ENCODE measurements around the gene SLC15A1. TPM values are rescaled to one million over a fixed set of nuclear protein-coding genes. Genes with fewer than 3 reads are reported as not detected.

Gene SLC15A1
- polyA plus RNA-seq, 1 donor from 2014 or later: not detected

GRCh38 chr13:98785405-98785804 lies 32.9 kb upstream of the SLC15A1 start:
- TF ChIP-seq EP300 (conservative IDR thresholded peaks at IDR 0.05; ENCODE audit: poor library complexity, severe bottlenecking) (no peak), POLR2AphosphoS5 (IDR thresholded peaks at IDR 0.05) (no peak), MXI1 (conservative IDR thresholded peaks at IDR 0.05; ENCODE audit: poor library complexity, severe bottlenecking) (no peak), RAD21 (conservative IDR thresholded peaks at IDR 0.05) (no peak), TAF1 (IDR thresholded peaks at IDR 0.05; ENCODE audit: low read depth) (no peak), SMC3 (conservative IDR thresholded peaks at IDR 0.05; ENCODE audit: poor library complexity) (no peak)
- TF ChIP-seq, protein P1, sequence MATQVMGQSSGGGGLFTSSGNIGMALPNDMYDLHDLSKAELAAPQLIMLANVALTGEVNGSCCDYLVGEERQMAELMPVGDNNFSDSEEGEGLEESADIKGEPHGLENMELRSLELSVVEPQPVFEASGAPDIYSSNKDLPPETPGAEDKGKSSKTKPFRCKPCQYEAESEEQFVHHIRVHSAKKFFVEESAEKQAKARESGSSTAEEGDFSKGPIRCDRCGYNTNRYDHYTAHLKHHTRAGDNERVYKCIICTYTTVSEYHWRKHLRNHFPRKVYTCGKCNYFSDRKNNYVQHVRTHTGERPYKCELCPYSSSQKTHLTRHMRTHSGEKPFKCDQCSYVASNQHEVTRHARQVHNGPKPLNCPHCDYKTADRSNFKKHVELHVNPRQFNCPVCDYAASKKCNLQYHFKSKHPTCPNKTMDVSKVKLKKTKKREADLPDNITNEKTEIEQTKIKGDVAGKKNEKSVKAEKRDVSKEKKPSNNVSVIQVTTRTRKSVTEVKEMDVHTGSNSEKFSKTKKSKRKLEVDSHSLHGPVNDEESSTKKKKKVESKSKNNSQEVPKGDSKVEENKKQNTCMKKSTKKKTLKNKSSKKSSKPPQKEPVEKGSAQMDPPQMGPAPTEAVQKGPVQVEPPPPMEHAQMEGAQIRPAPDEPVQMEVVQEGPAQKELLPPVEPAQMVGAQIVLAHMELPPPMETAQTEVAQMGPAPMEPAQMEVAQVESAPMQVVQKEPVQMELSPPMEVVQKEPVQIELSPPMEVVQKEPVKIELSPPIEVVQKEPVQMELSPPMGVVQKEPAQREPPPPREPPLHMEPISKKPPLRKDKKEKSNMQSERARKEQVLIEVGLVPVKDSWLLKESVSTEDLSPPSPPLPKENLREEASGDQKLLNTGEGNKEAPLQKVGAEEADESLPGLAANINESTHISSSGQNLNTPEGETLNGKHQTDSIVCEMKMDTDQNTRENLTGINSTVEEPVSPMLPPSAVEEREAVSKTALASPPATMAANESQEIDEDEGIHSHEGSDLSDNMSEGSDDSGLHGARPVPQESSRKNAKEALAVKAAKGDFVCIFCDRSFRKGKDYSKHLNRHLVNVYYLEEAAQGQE (IDR thresholded peaks at IDR 0.05; ENCODE audit: borderline replicate concordance): no peak
- no peaks in the 10 kb centered on the region for H3F3A ChIP-seq (ENCODE audit: insufficient read depth, low read length, poor library complexity, severe bottlenecking)
- no peaks in the 10 kb centered on the region for H3K9me2 ChIP-seq (ENCODE audit: insufficient read depth, low read length)
- no peak overlapping the region for H2AFZ ChIP-seq (ENCODE audit: low read depth, low read length)
- no peaks in the 10 kb centered on the region for H3K79me2 ChIP-seq (replicated peaks; ENCODE audit: insufficient read depth, low read length)
- H3K4me3 ChIP-seq (ENCODE audit: low read length): no peak overlapping the region
- no peak overlapping the region for H3K27ac ChIP-seq (ENCODE audit: low read length)
- H3K27me3 ChIP-seq (ENCODE audit: insufficient read depth, low read depth, low read length): no peaks in the 10 kb centered on the region
- H3K36me3 ChIP-seq (ENCODE audit: insufficient read depth, low read length): no peaks in the 10 kb centered on the region
- no peak overlapping the region for H3K4me2 ChIP-seq (ENCODE audit: low read length)
- no peaks in the 10 kb centered on the region for H3K9me3 ChIP-seq (ENCODE audit: low read length)
- no peak overlapping the region for H3K9ac ChIP-seq (ENCODE audit: low read length)
- no peaks in the 10 kb centered on the region for H4K20me1 ChIP-seq (ENCODE audit: insufficient read depth)

GRCh38 chr13:98784666-98785065 lies 32.2 kb upstream of the SLC15A1 start:
- H3K4me3 ChIP-seq (ENCODE audit: low read length): no peak overlapping the region
- no peaks in the 10 kb centered on the region for H4K20me1 ChIP-seq (ENCODE audit: insufficient read depth)
- no peak overlapping the region for H3K4me2 ChIP-seq (ENCODE audit: low read length)
- no peaks in the 10 kb centered on the region for H3K27me3 ChIP-seq (ENCODE audit: insufficient read depth, low read depth, low read length)
- no peak overlapping the region for H2AFZ ChIP-seq (ENCODE audit: low read depth, low read length)
- TF ChIP-seq MXI1 (conservative IDR thresholded peaks at IDR 0.05; ENCODE audit: poor library complexity, severe bottlenecking): no peak
- TF ChIP-seq EP300 (conservative IDR thresholded peaks at IDR 0.05; ENCODE audit: poor library complexity, severe bottlenecking): no peak
- TF ChIP-seq, protein P1 (IDR thresholded peaks at IDR 0.05; ENCODE audit: borderline replicate concordance): no peak
- TF ChIP-seq POLR2AphosphoS5 (IDR thresholded peaks at IDR 0.05): no peak
- TF ChIP-seq RAD21 (conservative IDR thresholded peaks at IDR 0.05): no peak
- no peak for TF ChIP-seq EZH2 (IDR thresholded peaks at IDR 0.05; ENCODE audit: borderline replicate concordance, insufficient read depth, low read length, poor library complexity, severe bottlenecking)
- no peak for TF ChIP-seq CTCF (IDR thresholded peaks at IDR 0.05; ENCODE audit: poor library complexity, severe bottlenecking)
- TF ChIP-seq SMC3 (conservative IDR thresholded peaks at IDR 0.05; ENCODE audit: poor library complexity): no peak
- TF ChIP-seq TAF1 (IDR thresholded peaks at IDR 0.05; ENCODE audit: low read depth): no peak
- H3K79me2 ChIP-seq (replicated peaks; ENCODE audit: insufficient read depth, low read length): no peaks in the 10 kb centered on the region
- H3F3A ChIP-seq (ENCODE audit: insufficient read depth, low read length, poor library complexity, severe bottlenecking): no peaks in the 10 kb centered on the region
- no peak overlapping the region for H3K9ac ChIP-seq (ENCODE audit: low read length)
- no peaks in the 10 kb centered on the region for H3K9me2 ChIP-seq (ENCODE audit: insufficient read depth, low read length)
- no peak overlapping the region for H3K27ac ChIP-seq (ENCODE audit: low read length)
- no peaks in the 10 kb centered on the region for H3K36me3 ChIP-seq (ENCODE audit: insufficient read depth, low read length)
- H3K9me3 ChIP-seq (ENCODE audit: low read length): no peaks in the 10 kb centered on the region

Data from neural cell (in vitro differentiated cells).